Breast epithelium (tissue), 4 donors: ENCODE results near the gene CENPE. TPM values are rescaled to one million over a fixed set of nuclear protein-coding genes. Genes with fewer than 3 reads are reported as not detected.

Experiments used
- DNase-seq, 2 donors: peaks; one replicate each; pipeline ENCODE4 v3.0.0-alpha.2; 2019; ENCODE audit warnings: low spot score in 2 of 2
- H3K27ac ChIP-seq, 2 donors: fragments of 200-600 bp; sonication (generic) in 1 of 2; one replicate each; pipeline ENCODE4 v1.5.1; 2016 to 2019; ENCODE audit warnings: mild to moderate bottlenecking in 1 of 2
- H3K27me3 ChIP-seq, 2 donors: fragments of 200-600 bp; sonication (generic) in 1 of 2; one replicate each; pipeline versions ENCODE4 v1.5.1 to v1.6.0; 2017 to 2019; ENCODE audit warnings: control low read depth in 1 of 2, mild to moderate bottlenecking in 1 of 2
- H3K36me3 ChIP-seq: fragments of 200-600 bp; one replicate; pipeline ENCODE4 v1.5.1; 2019
- H3K4me1 ChIP-seq, 2 donors: fragments of 200-600 bp; sonication (generic); one replicate each; pipeline ENCODE4 v1.5.1; 2016 to 2019; ENCODE audit warnings: control low read depth in 1 of 2
- H3K4me3 ChIP-seq, 3 donors: fragments of 200-600 bp; sonication (generic); 1 replicate in 2 of 3; 2 replicates in 1 of 3; pipeline ENCODE4 v1.5.1; 2016 to 2019; ENCODE audit warnings: mild to moderate bottlenecking in 3 of 3, moderate library complexity in 2 of 3
- H3K9me3 ChIP-seq, 2 donors: fragments of 200-600 bp; sonication (generic) in 1 of 2; one replicate each; pipeline ENCODE4 v1.5.1; 2016 to 2019; ENCODE audit warnings: control low read depth in 1 of 2
- CTCF ChIP-seq, 3 donors: fragments of 450-650 bp; IDR thresholded peaks; one replicate each; pipeline ENCODE4 v1.5.1; 2016 to 2017; ENCODE audit warnings: antibody characterized with exemption in 3 of 3, mild to moderate bottlenecking in 3 of 3, moderate library complexity in 3 of 3
- POLR2A ChIP-seq: fragments of 450-650 bp; IDR thresholded peaks from one replicate; pipeline ENCODE4 v1.6.1; 2016; ENCODE audit warnings: antibody characterized with exemption, mild to moderate bottlenecking, moderate library complexity
- POLR2AphosphoS5 ChIP-seq, 3 donors: sonication (generic); formaldehyde crosslinking; IDR thresholded peaks; one replicate each; pipeline ENCODE4 v1.6.1; 2017; ENCODE audit warnings: antibody characterized with exemption in 3 of 3
- intact Hi-C: fragments of 100-400 bp; cut with DNase I; formaldehyde crosslinking; loops from one replicate; pipeline ENCODE4 v1.15.1; 2023; ENCODE audit warnings: low total_unique reads
- total RNA-seq, 3 donors: library from RNA; depleted of rRNA; stranded (reverse); fragments of >200 nt; gene quantifications; one replicate each; pipeline ENCODE4 v1.1.0, GENCODE V29; 2016

Gene CENPE
- total RNA-seq, 3 donors from 2014 or later = 0.33 to 2.6 (median 1.3) TPM

- H3K4me1 ChIP-seq = no peaks in the 10 kb centered on the region
- H3K4me3 ChIP-seq = no peak overlapping the region
- H3K36me3 ChIP-seq = no peaks in the 10 kb centered on the region
- no peaks in the 10 kb centered on the region for H3K27me3 ChIP-seq
- H3K9me3 ChIP-seq = no peaks in the 10 kb centered on the region
- intact Hi-C loops = no loop called here
- TF ChIP-seq POLR2AphosphoS5 (IDR thresholded peaks at IDR 0.05) (no peak), POLR2A (no peak), CTCF (IDR thresholded peaks at IDR 0.05) (no peak)
- no peak overlapping the region for H3K27ac ChIP-seq
- no peak for DNase-seq
Measured at GRCh38 chr4:103201724-103202123, 3.6 kb upstream of the CENPE start.

- intact Hi-C loops = no loop called here
- H3K9me3 ChIP-seq = no peaks in the 10 kb centered on the region
- H3K27me3 ChIP-seq = no peaks in the 10 kb centered on the region
- no peak for DNase-seq
- H3K27ac ChIP-seq = no peak overlapping the region
- H3K4me3 ChIP-seq = no peak overlapping the region
- no peak for TF ChIP-seq POLR2A
- no peak for TF ChIP-seq CTCF (IDR thresholded peaks at IDR 0.05)
- no peak for TF ChIP-seq POLR2AphosphoS5 (IDR thresholded peaks at IDR 0.05)
- no peaks in the 10 kb centered on the region for H3K36me3 ChIP-seq
- H3K4me1 ChIP-seq = no peaks in the 10 kb centered on the region
Measured at GRCh38 chr4:103201253-103201652, 3.1 kb upstream of the CENPE start.

GRCh38 chr4:103199009-103199408, 866 bp upstream of the CENPE start:
- no peaks in the 10 kb centered on the region for H3K36me3 ChIP-seq
- H3K27me3 ChIP-seq = no peaks in the 10 kb centered on the region
- peak overlapping the region; percentile 72 to 81 (median 81) for H3K4me3 ChIP-seq
- no peak for DNase-seq
- no peak for TF ChIP-seq CTCF (IDR thresholded peaks at IDR 0.05)
- TF ChIP-seq POLR2AphosphoS5 (IDR thresholded peaks at IDR 0.05) = no peak
- TF ChIP-seq POLR2A = no peak
- intact Hi-C loops = no loop called here
- H3K9me3 ChIP-seq = no peaks in the 10 kb centered on the region
- H3K27ac ChIP-seq = no peak overlapping the region
- no peaks in the 10 kb centered on the region for H3K4me1 ChIP-seq

- H3K4me1 ChIP-seq = no peaks in the 10 kb centered on the region
- TF ChIP-seq POLR2A = no peak
- TF ChIP-seq POLR2AphosphoS5 (IDR thresholded peaks at IDR 0.05) = no peak
- TF ChIP-seq CTCF (IDR thresholded peaks at IDR 0.05) = no peak
- H3K4me3 ChIP-seq = peak overlapping the region; percentile 72 to 81 (median 81)
- intact Hi-C loops = no loop called here
- H3K36me3 ChIP-seq = no peaks in the 10 kb centered on the region
- no peaks in the 10 kb centered on the region for H3K9me3 ChIP-seq
- DNase-seq = no peak
- no peaks in the 10 kb centered on the region for H3K27me3 ChIP-seq
- peak overlapping the region; percentile 60 to 75 for H3K27ac ChIP-seq
Measured at GRCh38 chr4:103197765-103198110, 405 bp downstream of the CENPE start.

GRCh38 chr4:103193457-103193856, 4.7 kb downstream of the CENPE start:
- H3K36me3 ChIP-seq = no peaks in the 10 kb centered on the region
- no peaks in the 10 kb centered on the region for H3K27me3 ChIP-seq
- H3K9me3 ChIP-seq = no peaks in the 10 kb centered on the region
- no peak overlapping the region for H3K4me3 ChIP-seq
- no peak overlapping the region for H3K27ac ChIP-seq
- H3K4me1 ChIP-seq = no peaks in the 10 kb centered on the region
- no peak for DNase-seq
- TF ChIP-seq POLR2A = no peak
- TF ChIP-seq CTCF (IDR thresholded peaks at IDR 0.05) = no peak
- no peak for TF ChIP-seq POLR2AphosphoS5 (IDR thresholded peaks at IDR 0.05)
- intact Hi-C loops = no loop called here
